Suprapubic skin (tissue), 4 donors: ENCODE measurements around the gene TMEM184B.
A peak's percentile ranks its signal among the peaks of the same experiment; 100 is the strongest.

Experiments used
- POLR2A ChIP-seq, 2 donors: fragments of 450-650 bp; IDR thresholded peaks; one replicate each; pipeline ENCODE4 v1.6.1; 2017; ENCODE audit warnings: antibody characterized with exemption in 2 of 2, mild to moderate bottlenecking in 2 of 2, moderate library complexity in 2 of 2
- POLR2AphosphoS5 ChIP-seq, 3 donors: sonication (generic); formaldehyde crosslinking; IDR thresholded peaks; one replicate each; pipeline ENCODE4 v1.6.1; 2017; ENCODE audit warnings: antibody characterized with exemption in 3 of 3

- peak; percentile 72 to 98 (median 95) for TF ChIP-seq POLR2AphosphoS5 (IDR thresholded peaks at IDR 0.05)
- peak; percentile 88 to 96 for TF ChIP-seq POLR2A (IDR thresholded peaks at IDR 0.05)
Observed at GRCh38 chr22:38201711-38202436, 70.9 kb downstream of the TMEM184B start, which contains the start of gene MAFF.
